Measurements from ENCODE around the gene KRTAP23-1. TPM values are rescaled to one million over a fixed set of nuclear protein-coding genes. Genes with fewer than 3 reads are reported as not detected.

The KRTAP23-1 gene
- total RNA-seq, 1 experiment from 2014 or later: not detected

GRCh38 chr21:30333736-30334135 lies 14.7 kb downstream of the KRTAP23-1 start:
- H3K9me3 ChIP-seq (ENCODE audit: low read depth, low read length, poor library complexity, severe bottlenecking): no peaks in the 10 kb centered on the region
- intact Hi-C loops (cut with micrococcal nuclease; ENCODE audit: unreplicated experiment): no loop called here
- H3K27me3 ChIP-seq (replicated peaks; ENCODE audit: insufficient read depth, low read depth, low read length, poor library complexity): peaks cover 3% of the 10 kb centered on the region
- ChIA-PET CTCF (interaction anchor here (0.6 kb wide), 1 partner anchor 866 kb away, joined by 4 read pairs; no protein-coding TSS in a partner anchor), POLR2A (ENCODE audit: low non-redundant PET) (interaction anchor here (0.6 kb wide), 1 partner anchor 84 kb away, joined by 3 read pairs; no protein-coding TSS in a partner anchor)
- H3K36me3 ChIP-seq (ENCODE audit: insufficient read depth, low read length, poor library complexity, severe bottlenecking): no peaks in the 10 kb centered on the region
- no TSS peak for BruUV-seq (replicated peaks)
- H3K4me1 ChIP-seq (ENCODE audit: insufficient read depth, low read length, poor library complexity, severe bottlenecking): no peaks in the 10 kb centered on the region
- H3K4me3 ChIP-seq (ENCODE audit: low read depth, low read length, poor library complexity, severe bottlenecking): no peak overlapping the region
- TF ChIP-seq EZH2 (IDR thresholded peaks at IDR 0.05; ENCODE audit: borderline replicate concordance, low read depth, low read length, poor library complexity, severe bottlenecking): no peak
- no peak for TF ChIP-seq CTCF (conservative IDR thresholded peaks at IDR 0.05; ENCODE audit: low read depth, low read length)
- H3K27ac ChIP-seq (ENCODE audit: low read depth, low read length, poor library complexity, severe bottlenecking): no peak overlapping the region
- DNase-seq (ENCODE audit: low spot score): no peak

GRCh38 chr21:30332681-30333080 lies 15.7 kb downstream of the KRTAP23-1 start:
- H3K4me3 ChIP-seq (ENCODE audit: low read depth, low read length, poor library complexity, severe bottlenecking): no peak overlapping the region
- CTCF ChIA-PET: no interaction called here
- no peaks in the 10 kb centered on the region for H3K4me1 ChIP-seq (ENCODE audit: insufficient read depth, low read length, poor library complexity, severe bottlenecking)
- POLR2A ChIA-PET (ENCODE audit: low non-redundant PET): no interaction called here
- no peaks in the 10 kb centered on the region for H3K9me3 ChIP-seq (ENCODE audit: low read depth, low read length, poor library complexity, severe bottlenecking)
- no TSS peak for BruUV-seq (replicated peaks)
- no peaks in the 10 kb centered on the region for H3K36me3 ChIP-seq (ENCODE audit: insufficient read depth, low read length, poor library complexity, severe bottlenecking)
- no peak for DNase-seq (ENCODE audit: low spot score)
- intact Hi-C loops (cut with micrococcal nuclease; ENCODE audit: unreplicated experiment): no loop called here
- TF ChIP-seq CTCF (conservative IDR thresholded peaks at IDR 0.05; ENCODE audit: low read depth, low read length) (no peak), EZH2 (IDR thresholded peaks at IDR 0.05; ENCODE audit: borderline replicate concordance, low read depth, low read length, poor library complexity, severe bottlenecking) (no peak)
- H3K27me3 ChIP-seq (replicated peaks; ENCODE audit: insufficient read depth, low read depth, low read length, poor library complexity): peaks cover 3% of the 10 kb centered on the region
- no peak overlapping the region for H3K27ac ChIP-seq (ENCODE audit: low read depth, low read length, poor library complexity, severe bottlenecking)

- H3K4me1 ChIP-seq (ENCODE audit: insufficient read depth, low read length, poor library complexity, severe bottlenecking): no peaks in the 10 kb centered on the region
- POLR2A ChIA-PET (ENCODE audit: low non-redundant PET): no interaction called here
Measured at GRCh38 chr21:30329203-30329875, 19.1 kb downstream of the KRTAP23-1 start.

More at GRCh38 chr21:30329203-30329875, 19.1 kb downstream of the KRTAP23-1 start:
- Histone ChIP-seq H3K27ac (ENCODE audit: low read depth, low read length, poor library complexity, severe bottlenecking) (no peak overlapping the region), H3K4me3 (ENCODE audit: low read depth, low read length, poor library complexity, severe bottlenecking) (no peak overlapping the region), H3K36me3 (ENCODE audit: insufficient read depth, low read length, poor library complexity, severe bottlenecking) (no peaks in the 10 kb centered on the region), H3K9me3 (ENCODE audit: low read depth, low read length, poor library complexity, severe bottlenecking) (no peaks in the 10 kb centered on the region), H3K27me3 (replicated peaks; ENCODE audit: insufficient read depth, low read depth, low read length, poor library complexity) (peaks cover 3% of the 10 kb centered on the region)
- DNase-seq (ENCODE audit: low spot score): no peak
- intact Hi-C loops (cut with micrococcal nuclease; ENCODE audit: unreplicated experiment): no loop called here
- no TSS peak for BruUV-seq (replicated peaks)
- CTCF ChIA-PET: no interaction called here
- no peak for TF ChIP-seq EZH2 (IDR thresholded peaks at IDR 0.05; ENCODE audit: borderline replicate concordance, low read depth, low read length, poor library complexity, severe bottlenecking)
- no peak for TF ChIP-seq CTCF (conservative IDR thresholded peaks at IDR 0.05; ENCODE audit: low read depth, low read length)

All from A673 (cell line).